GM12865 (cell line): ENCODE results near the gene LARP1.
"Not testable (repeated sequence)": the region's sequence is repeated elsewhere in the genome, so short reads cannot be mapped to it uniquely, and the experiment has no call there.

Experiments
- DNase-seq: peaks from one replicate; pipeline ENCODE4 v3.0.0; 2010; ENCODE audit warnings: low read depth
- H3K4me3 ChIP-seq: 2 replicates; pipeline ENCODE4 v1.5.1; 2011; ENCODE audit warnings: mild to moderate bottlenecking, low read depth, low read length, control low read depth
- CTCF ChIP-seq: IDR thresholded peaks from 2 replicates; pipeline ENCODE4 v1.5.1; 2011; ENCODE audit warnings: low read length, control low read depth, low read depth, inconsistent platforms; ENCODE audit not compliant: insufficient read depth; ENCODE audit errors: missing control alignments

Gene LARP1

GRCh38 chr5:154737667-154738320 is 17.4 kb upstream of the LARP1 start:
- no peak for DNase-seq
- TF ChIP-seq CTCF = no peak
- H3K4me3 ChIP-seq = no peak overlapping the region

- no peak for TF ChIP-seq CTCF
- no peak for DNase-seq
- no peak overlapping the region for H3K4me3 ChIP-seq
Measured at GRCh38 chr5:154740483-154740882, 14.7 kb upstream of the LARP1 start.

- DNase-seq = no peak
- TF ChIP-seq CTCF = no peak
- H3K4me3 ChIP-seq = no peak overlapping the region
Measured at GRCh38 chr5:154740957-154741356, 14.2 kb upstream of the LARP1 start.

GRCh38 chr5:154741415-154741814 is 13.8 kb upstream of the LARP1 start:
- H3K4me3 ChIP-seq = no peak overlapping the region
- TF ChIP-seq CTCF = no peak
- DNase-seq = no peak

- no peak for TF ChIP-seq CTCF
- H3K4me3 ChIP-seq = no peak overlapping the region
- no peak for DNase-seq
Measured at GRCh38 chr5:154743812-154744211, 11.4 kb upstream of the LARP1 start.

GRCh38 chr5:154745349-154745748 is 9.8 kb upstream of the LARP1 start:
- DNase-seq = no peak
- H3K4me3 ChIP-seq = no peak overlapping the region
- TF ChIP-seq CTCF = no peak

- DNase-seq = no peak
- no peak for TF ChIP-seq CTCF
- no peak overlapping the region for H3K4me3 ChIP-seq
Measured at GRCh38 chr5:154749491-154749890, 5.7 kb upstream of the LARP1 start.

GRCh38 chr5:154750641-154751040 is 4.5 kb upstream of the LARP1 start:
- not testable (repeated sequence) for DNase-seq, H3K4me3 ChIP-seq
